WTC11 (cell line): ENCODE data around the gene WDPCP. TPM values are rescaled to one million over a fixed set of nuclear protein-coding genes. Genes with fewer than 3 reads are reported as not detected.
A peak's percentile ranks its signal among the peaks of the same experiment; 100 is the strongest.

Source experiments
- ATAC-seq: fragments of 200-7000 bp; cut with Tn5 transposase; 2 replicates; pipeline ENCODE4 v1.10.0; 2021; ENCODE audit warnings: mild to moderate bottlenecking, moderate library complexity
- CTCF ChIA-PET: fragments of 300-600 bp; sonication (Branson Sonifier 250); formaldehyde crosslinking; loops from one replicate; lab custom pipeline; 2021; ENCODE audit warnings: antibody characterized with exemption; lab: Charles Lee
- POLR2A ChIA-PET: fragments of 350-600 bp; sonication (Branson Sonifier 250); formaldehyde crosslinking; loops from one replicate; lab custom pipeline; 2021; ENCODE audit warnings: antibody characterized with exemption; lab: Charles Lee
- DNase-seq: peaks from one replicate; pipeline ENCODE4 v3.0.0; 2021; ENCODE audit warnings: low spot score
- H3K27ac Mint-ChIP-seq: 2 replicates; pipeline ENCODE4 v1.8.0; 2021; ENCODE audit warnings: mixed read lengths
- H3K27me3 Mint-ChIP-seq: 2 replicates; pipeline ENCODE4 v1.8.0; 2021; ENCODE audit warnings: low read depth, mild to moderate bottlenecking, moderate library complexity, mixed read lengths
- H3K36me3 Mint-ChIP-seq: 2 replicates; pipeline ENCODE4 v1.8.0; 2021; ENCODE audit warnings: mixed read lengths
- H3K4me1 Mint-ChIP-seq: 2 replicates; pipeline ENCODE4 v1.8.0; 2022; ENCODE audit warnings: mixed read lengths
- H3K4me3 Mint-ChIP-seq: 2 replicates; pipeline ENCODE4 v1.8.0; 2021; ENCODE audit warnings: mild to moderate bottlenecking, moderate library complexity, mixed read lengths
- H3K9me3 Mint-ChIP-seq: 2 replicates; pipeline ENCODE4 v1.8.0; 2021; ENCODE audit warnings: mixed read lengths
- ATF1 ChIP-seq: sonication (generic); formaldehyde crosslinking; IDR thresholded peaks from 2 replicates; pipeline ENCODE4 v1.8.1; 2023; ENCODE audit warnings: mild to moderate bottlenecking, moderate library complexity, missing genetic modification reagents
- ATF2 ChIP-seq: sonication (generic); formaldehyde crosslinking; IDR thresholded peaks from 2 replicates; pipeline ENCODE4 v1.8.1; 2022; ENCODE audit warnings: low read depth, missing genetic modification reagents, borderline replicate concordance
- CREB1 ChIP-seq: sonication (generic); formaldehyde crosslinking; IDR thresholded peaks from 2 replicates; pipeline ENCODE4 v1.8.0; 2023; ENCODE audit warnings: mild to moderate bottlenecking, missing genetic modification reagents
- ELF4 ChIP-seq: sonication (generic); formaldehyde crosslinking; IDR thresholded peaks from 2 replicates; pipeline ENCODE4 v1.8.1; 2022; ENCODE audit warnings: low read depth, mild to moderate bottlenecking, moderate library complexity, missing genetic modification reagents
- ERG ChIP-seq: fragments of 250-450 bp; sonication (Bioruptor Pico); IDR thresholded peaks from 2 replicates; pipeline ENCODE4 v1.8.0; 2021; ENCODE audit warnings: mild to moderate bottlenecking
- GABPB1 ChIP-seq: sonication (generic); formaldehyde crosslinking; IDR thresholded peaks from 2 replicates; pipeline ENCODE4 v1.8.1; 2023; ENCODE audit warnings: mild to moderate bottlenecking, missing genetic modification reagents
- GRHL2 ChIP-seq: fragments of 250-450 bp; sonication (Bioruptor Pico); IDR thresholded peaks from 2 replicates; pipeline ENCODE4 v1.8.0; 2022; ENCODE audit warnings: mild to moderate bottlenecking, moderate library complexity; ENCODE audit not compliant: insufficient replicate concordance, severe bottlenecking
- ZNF232 ChIP-seq: sonication (generic); formaldehyde crosslinking; IDR thresholded peaks from 2 replicates; pipeline ENCODE4 v1.8.0; 2022; ENCODE audit warnings: mild to moderate bottlenecking, missing genetic modification reagents
- ZNF396 ChIP-seq: fragments of 250-450 bp; sonication (Bioruptor Pico); IDR thresholded peaks from 2 replicates; pipeline ENCODE4 v1.8.0; 2021; ENCODE audit warnings: mild to moderate bottlenecking, moderate library complexity, borderline replicate concordance
- ZNF423 ChIP-seq: fragments of 250-450 bp; sonication (Bioruptor Pico); IDR thresholded peaks from 2 replicates; pipeline ENCODE4 v2.1.2; 2022; ENCODE audit warnings: mild to moderate bottlenecking, moderate library complexity
- ZNF532 ChIP-seq: fragments of 250-450 bp; sonication (Bioruptor Pico); IDR thresholded peaks from 2 replicates; pipeline ENCODE4 v1.9.0; 2021; ENCODE audit warnings: mild to moderate bottlenecking, borderline replicate concordance
- total RNA-seq: library from RNA; stranded (reverse); gene quantifications from 3 replicates; pipeline ENCODE4 v1.2.3, GENCODE V29; 2021
- TF ChIP-seq, protein P1 (sequence below): sonication (generic); formaldehyde crosslinking; IDR thresholded peaks from 2 replicates; pipeline ENCODE4 v1.8.1; 2022; ENCODE audit warnings: missing genetic modification reagents, borderline replicate concordance
- TF ChIP-seq, protein P2 (sequence below): sonication (generic); formaldehyde crosslinking; IDR thresholded peaks from 2 replicates; pipeline ENCODE4 v1.8.0; 2022; ENCODE audit warnings: mild to moderate bottlenecking, missing genetic modification reagents
- TF ChIP-seq, protein P3 (sequence below): sonication (generic); formaldehyde crosslinking; IDR thresholded peaks from 2 replicates; pipeline ENCODE4 v1.8.0; 2022; ENCODE audit warnings: mild to moderate bottlenecking, missing genetic modification reagents

The WDPCP gene
- total RNA-seq, 1 experiment from 2014 or later = 10.9 TPM

DNA sequence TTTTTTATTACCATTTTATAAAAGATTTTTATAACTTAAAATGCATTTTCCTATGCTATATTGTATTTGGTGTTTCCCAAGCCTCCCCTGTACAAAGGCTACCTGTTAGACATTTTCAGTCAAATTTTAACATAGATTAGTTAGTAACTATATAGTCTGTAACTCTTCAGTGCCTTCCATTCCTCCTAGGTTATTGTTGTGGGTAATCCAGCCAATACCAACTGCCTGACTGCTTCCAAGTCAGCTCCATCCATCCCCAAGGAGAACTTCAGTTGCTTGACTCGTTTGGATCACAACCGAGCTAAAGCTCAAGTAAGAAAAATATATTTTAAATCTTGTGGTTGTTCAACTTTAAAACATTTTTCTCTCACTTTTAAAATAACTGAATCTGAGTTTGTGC, 10.7 kb upstream of the WDPCP start:
- no peak overlapping the region for H3K4me3 Mint-ChIP-seq
- ChIA-PET CTCF (interaction anchor here (1.0 kb wide), 1 partner anchor 10 kb away, joined by 3 read pairs; the partner anchor contains the start of genes MDH1 and WDPCP), POLR2A (interaction anchor here (1.7 kb wide), 1 partner anchor 10 kb away, joined by 7 read pairs; the partner anchor contains the start of genes MDH1 and WDPCP)
- TF ChIP-seq ZNF532 (CRISPR knock-in tag) (no peak), ATF1 (no peak), ERG (CRISPR knock-in tag) (no peak), ATF2 (CRISPR knock-in tag) (no peak), CREB1 (CRISPR knock-in tag) (no peak)
- TF ChIP-seq, protein P1, sequence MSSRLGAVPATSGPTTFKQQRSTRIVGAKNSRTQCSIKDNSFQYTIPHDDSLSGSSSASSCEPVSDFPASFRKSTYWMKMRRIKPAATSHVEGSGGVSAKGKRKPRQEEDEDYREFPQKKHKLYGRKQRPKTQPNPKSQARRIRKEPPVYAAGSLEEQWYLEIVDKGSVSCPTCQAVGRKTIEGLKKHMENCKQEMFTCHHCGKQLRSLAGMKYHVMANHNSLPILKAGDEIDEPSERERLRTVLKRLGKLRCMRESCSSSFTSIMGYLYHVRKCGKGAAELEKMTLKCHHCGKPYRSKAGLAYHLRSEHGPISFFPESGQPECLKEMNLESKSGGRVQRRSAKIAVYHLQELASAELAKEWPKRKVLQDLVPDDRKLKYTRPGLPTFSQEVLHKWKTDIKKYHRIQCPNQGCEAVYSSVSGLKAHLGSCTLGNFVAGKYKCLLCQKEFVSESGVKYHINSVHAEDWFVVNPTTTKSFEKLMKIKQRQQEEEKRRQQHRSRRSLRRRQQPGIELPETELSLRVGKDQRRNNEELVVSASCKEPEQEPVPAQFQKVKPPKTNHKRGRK = no peak
- no peak overlapping the region for H3K27ac Mint-ChIP-seq
- no peaks in the 10 kb centered on the region for H3K9me3 Mint-ChIP-seq
- ATAC-seq (no peak), DNase-seq (no peak)
- H3K36me3 Mint-ChIP-seq = peaks cover 80% of the 10 kb centered on the region
- H3K27me3 Mint-ChIP-seq = no peaks in the 10 kb centered on the region
- H3K4me1 Mint-ChIP-seq = 0 out of 2 replicates have a peak, but pooled peaks cover 4% of the 10 kb centered on the region

- POLR2A ChIA-PET = no interaction called here
- TF ChIP-seq ZNF396 (no peak), ZNF423 (CRISPR knock-in tag) (no peak), GRHL2 (no peak), ZNF232 (CRISPR knock-in tag) (no peak), ELF4 (CRISPR knock-in tag) (no peak), GABPB1 (CRISPR knock-in tag) (0 out of 2 replicates have a peak, but pooled peaks have one; percentile 36)
- TF ChIP-seq, protein P2, sequence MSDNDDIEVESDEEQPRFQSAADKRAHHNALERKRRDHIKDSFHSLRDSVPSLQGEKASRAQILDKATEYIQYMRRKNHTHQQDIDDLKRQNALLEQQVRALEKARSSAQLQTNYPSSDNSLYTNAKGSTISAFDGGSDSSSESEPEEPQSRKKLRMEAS (CRISPR knock-in tag) = no peak
- TF ChIP-seq, protein P3, sequence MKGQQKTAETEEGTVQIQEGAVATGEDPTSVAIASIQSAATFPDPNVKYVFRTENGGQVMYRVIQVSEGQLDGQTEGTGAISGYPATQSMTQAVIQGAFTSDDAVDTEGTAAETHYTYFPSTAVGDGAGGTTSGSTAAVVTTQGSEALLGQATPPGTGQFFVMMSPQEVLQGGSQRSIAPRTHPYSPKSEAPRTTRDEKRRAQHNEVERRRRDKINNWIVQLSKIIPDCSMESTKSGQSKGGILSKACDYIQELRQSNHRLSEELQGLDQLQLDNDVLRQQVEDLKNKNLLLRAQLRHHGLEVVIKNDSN (CRISPR knock-in tag) = no peak
- ATAC-seq (no peak), DNase-seq (no peak)
- H3K27ac Mint-ChIP-seq = peak overlapping the region; percentile 12
- H3K36me3 Mint-ChIP-seq = peaks cover 68% of the 10 kb centered on the region
- H3K4me3 Mint-ChIP-seq = no peak overlapping the region
- peaks cover 13% of the 10 kb centered on the region for H3K4me1 Mint-ChIP-seq
- no peaks in the 10 kb centered on the region for H3K27me3 Mint-ChIP-seq
- CTCF ChIA-PET = interaction anchor here (1.1 kb wide), 1 partner anchor 265 kb away, joined by 3 read pairs; no protein-coding TSS in a partner anchor
- no peaks in the 10 kb centered on the region for H3K9me3 Mint-ChIP-seq
Observed at GRCh38 chr2:63596401-63596883, 8.2 kb upstream of the WDPCP start.
